PFSK-1 (cell line): Measurements from ENCODE around the gene PTPRN2.

Experiments
- POLR2AphosphoS5 ChIP-seq: IDR thresholded peaks from 2 replicates; pipeline ENCODE4 v1.6.1; 2012; ENCODE audit warnings: low read depth, mild to moderate bottlenecking, control low read depth, low read length, moderate library complexity
- SIN3A ChIP-seq: IDR thresholded peaks from 2 replicates; pipeline ENCODE4 v1.6.1; 2012; ENCODE audit warnings: mild to moderate bottlenecking, low read length, moderate library complexity, borderline replicate concordance; ENCODE audit not compliant: insufficient read depth
- TAF1 ChIP-seq: IDR thresholded peaks from 2 replicates; pipeline ENCODE4 v1.6.1; 2012; ENCODE audit warnings: low read length, control low read depth, borderline replicate concordance; ENCODE audit not compliant: insufficient read depth
- TF ChIP-seq, protein P1 (sequence below), 2 experiments: IDR thresholded peaks; 2 replicates each; pipeline versions ENCODE4 v1.6.1 to v1.8.0; 2011 to 2012; ENCODE audit warnings: low read depth in 2 of 2, low read length in 2 of 2, control low read depth in 1 of 2, inconsistent platforms in 1 of 2, mild to moderate bottlenecking in 1 of 2, moderate library complexity in 1 of 2; ENCODE audit not compliant: insufficient read depth in 1 of 2

GRCh38 chr7:158327571-158328180, 259.9 kb downstream of the PTPRN2 start:
- TF ChIP-seq POLR2AphosphoS5 (no peak), TAF1 (no peak), SIN3A (no peak)
- TF ChIP-seq, protein P1, sequence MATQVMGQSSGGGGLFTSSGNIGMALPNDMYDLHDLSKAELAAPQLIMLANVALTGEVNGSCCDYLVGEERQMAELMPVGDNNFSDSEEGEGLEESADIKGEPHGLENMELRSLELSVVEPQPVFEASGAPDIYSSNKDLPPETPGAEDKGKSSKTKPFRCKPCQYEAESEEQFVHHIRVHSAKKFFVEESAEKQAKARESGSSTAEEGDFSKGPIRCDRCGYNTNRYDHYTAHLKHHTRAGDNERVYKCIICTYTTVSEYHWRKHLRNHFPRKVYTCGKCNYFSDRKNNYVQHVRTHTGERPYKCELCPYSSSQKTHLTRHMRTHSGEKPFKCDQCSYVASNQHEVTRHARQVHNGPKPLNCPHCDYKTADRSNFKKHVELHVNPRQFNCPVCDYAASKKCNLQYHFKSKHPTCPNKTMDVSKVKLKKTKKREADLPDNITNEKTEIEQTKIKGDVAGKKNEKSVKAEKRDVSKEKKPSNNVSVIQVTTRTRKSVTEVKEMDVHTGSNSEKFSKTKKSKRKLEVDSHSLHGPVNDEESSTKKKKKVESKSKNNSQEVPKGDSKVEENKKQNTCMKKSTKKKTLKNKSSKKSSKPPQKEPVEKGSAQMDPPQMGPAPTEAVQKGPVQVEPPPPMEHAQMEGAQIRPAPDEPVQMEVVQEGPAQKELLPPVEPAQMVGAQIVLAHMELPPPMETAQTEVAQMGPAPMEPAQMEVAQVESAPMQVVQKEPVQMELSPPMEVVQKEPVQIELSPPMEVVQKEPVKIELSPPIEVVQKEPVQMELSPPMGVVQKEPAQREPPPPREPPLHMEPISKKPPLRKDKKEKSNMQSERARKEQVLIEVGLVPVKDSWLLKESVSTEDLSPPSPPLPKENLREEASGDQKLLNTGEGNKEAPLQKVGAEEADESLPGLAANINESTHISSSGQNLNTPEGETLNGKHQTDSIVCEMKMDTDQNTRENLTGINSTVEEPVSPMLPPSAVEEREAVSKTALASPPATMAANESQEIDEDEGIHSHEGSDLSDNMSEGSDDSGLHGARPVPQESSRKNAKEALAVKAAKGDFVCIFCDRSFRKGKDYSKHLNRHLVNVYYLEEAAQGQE (IDR thresholded peaks at IDR 0.05; ENCODE audit: insufficient read depth in 1 of 2, low read depth in 2 of 2, low read length in 2 of 2): no peak
